NCI-H526 treated with DMSO at 0.1 percent for 48 hours (cell line): ENCODE data around the gene SLC38A8.
A peak's percentile ranks its signal among the peaks of the same experiment; 100 is the strongest.

Source experiments
- DNase-seq: peaks from one replicate; lab custom pipeline; 2025; lab: John Stamatoyannopoulos, UW

Gene SLC38A8

DNA sequence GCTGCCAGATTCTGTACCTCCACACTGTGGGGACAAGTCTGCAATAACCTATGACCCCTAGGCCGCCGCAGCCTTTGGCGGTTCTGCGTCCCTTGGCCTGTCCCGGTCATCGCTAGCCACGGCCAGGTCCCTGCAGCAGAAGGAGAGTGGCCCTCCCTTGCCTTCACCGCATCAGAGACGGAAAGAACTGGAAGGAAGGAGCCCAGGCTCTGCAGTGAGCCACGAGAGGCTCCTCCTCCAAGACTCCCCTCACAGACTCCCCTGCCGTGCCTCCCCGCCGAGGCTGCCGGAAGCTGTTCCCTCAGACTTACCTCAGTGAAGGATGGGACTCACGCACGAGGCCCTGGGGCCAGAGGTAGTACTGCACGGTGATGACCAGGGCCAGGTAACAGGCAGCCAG is 11.0 kb downstream of the SLC38A8 start:
- DNase-seq: no peak

- DNase-seq: no peak
These were observed 13.1 kb downstream of the SLC38A8 start for GRCh38 chr16:84029297-84030047.

- DNase-seq: no peak
These were observed 15.0 kb downstream of the SLC38A8 start for GRCh38 chr16:84027625-84028024.

GRCh38 chr16:84026606-84027005 is 16.0 kb downstream of the SLC38A8 start:
- no peak for DNase-seq

DNA sequence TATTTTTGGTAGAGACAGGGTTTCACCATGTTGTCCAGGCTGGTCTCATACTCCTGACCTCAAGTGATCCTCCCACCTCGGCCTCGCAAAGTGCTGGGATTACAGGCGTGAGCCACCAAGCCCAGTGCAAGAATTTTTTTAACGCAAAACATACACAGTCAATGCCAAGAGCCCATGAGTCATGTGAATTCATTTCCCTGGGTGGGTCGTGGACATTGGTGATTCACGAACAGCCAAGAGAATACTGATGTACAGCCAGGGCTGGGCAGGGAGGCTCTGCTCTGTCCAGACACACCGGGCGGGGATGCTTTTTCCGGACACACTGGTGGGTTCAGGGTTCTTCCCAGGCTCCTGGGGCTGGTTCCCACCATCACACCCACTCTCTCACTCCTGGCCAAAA is 17.7 kb downstream of the SLC38A8 start:
- DNase-seq: no peak

DNA sequence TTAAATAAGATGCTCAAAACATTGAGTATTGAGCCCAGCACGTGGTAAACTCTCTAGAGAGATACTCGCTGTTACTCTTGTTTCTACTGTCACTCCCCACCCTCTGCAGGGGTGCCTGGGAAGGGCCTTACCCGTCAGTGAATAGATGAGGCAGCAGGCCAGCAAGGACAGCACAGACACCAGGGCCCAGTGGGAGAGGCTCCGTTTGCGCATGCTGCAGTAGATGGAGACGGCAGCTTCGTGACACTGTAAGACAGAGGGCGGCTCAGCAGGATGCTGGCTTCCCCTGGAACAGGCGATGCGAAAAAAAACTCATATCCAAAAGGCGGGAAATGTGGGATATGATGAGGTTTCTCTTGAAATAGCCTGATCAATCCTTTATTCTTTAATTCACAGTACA is 20.0 kb downstream of the SLC38A8 start:
- DNase-seq: no peak

GRCh38 chr16:84021488-84021887 is 21.1 kb downstream of the SLC38A8 start:
- no peak for DNase-seq

- no peak for DNase-seq
These were observed 22.2 kb downstream of the SLC38A8 start for GRCh38 chr16:84020353-84020752.

- DNase-seq: no peak
These were observed 23.9 kb downstream of the SLC38A8 start for GRCh38 chr16:84018710-84019109.

GRCh38 chr16:84016477-84016876 is 26.1 kb downstream of the SLC38A8 start:
- no peak for DNase-seq

DNA sequence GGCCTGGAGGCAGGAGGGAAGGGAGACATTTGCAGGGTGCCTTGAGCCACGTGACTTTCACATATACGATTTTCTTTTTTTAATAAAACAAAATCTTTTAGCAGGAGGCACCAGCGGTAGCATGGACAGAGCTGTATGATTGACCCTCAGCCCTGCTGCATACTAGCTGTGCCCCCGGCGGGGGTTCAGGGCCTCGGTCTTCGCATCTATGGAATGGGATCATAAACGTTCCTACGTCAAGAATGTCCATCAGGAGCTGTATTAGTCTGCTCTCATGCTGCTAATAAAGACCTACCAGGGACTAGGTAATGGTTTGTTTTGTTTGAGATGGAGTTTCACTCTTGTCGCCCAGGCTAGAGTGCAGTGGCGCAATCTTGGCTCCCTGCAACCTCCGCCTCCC is 27.2 kb downstream of the SLC38A8 start:
- no peak for DNase-seq

- no peak for DNase-seq
These were observed 27.8 kb downstream of the SLC38A8 start for GRCh38 chr16:84014570-84015327.

DNA sequence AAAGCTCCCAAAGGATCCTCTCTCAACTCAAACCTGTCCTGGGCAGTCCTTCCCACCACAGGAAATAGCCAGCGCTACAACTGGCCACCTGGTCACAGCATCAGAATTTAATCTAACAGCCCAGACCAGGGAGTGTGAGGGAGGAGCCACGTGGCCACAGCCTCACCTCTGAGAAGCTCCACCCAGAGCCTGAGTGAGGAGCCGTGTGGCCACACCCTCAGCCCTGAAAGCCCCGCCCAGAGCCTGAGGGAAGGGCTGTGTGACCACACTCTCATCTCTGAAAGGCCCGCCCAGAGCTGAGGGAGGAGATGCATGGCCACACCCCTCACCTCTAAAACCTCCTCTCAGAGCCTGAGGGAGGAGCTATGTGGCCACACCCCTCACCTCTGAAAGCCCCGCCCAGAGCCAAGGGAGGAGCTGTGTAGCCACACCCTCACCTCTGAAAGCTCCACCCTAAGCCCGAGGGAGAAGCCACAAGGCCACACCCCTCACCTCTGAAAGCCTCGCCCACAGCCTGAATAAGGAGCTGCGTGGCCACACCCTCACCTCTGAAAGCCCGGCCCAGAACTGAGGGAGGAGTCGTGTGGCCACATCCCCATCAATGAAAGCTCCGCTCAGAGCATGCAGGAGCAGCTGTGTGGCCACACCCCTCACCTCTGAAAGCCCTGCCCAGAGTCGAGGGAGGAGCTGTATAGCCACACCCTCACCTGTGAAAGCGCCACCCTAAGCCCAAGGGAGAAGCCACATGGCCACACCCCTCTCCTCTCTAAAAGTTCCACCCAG is 28.6 kb downstream of the SLC38A8 start:
- peak; percentile 97 for DNase-seq

DNA sequence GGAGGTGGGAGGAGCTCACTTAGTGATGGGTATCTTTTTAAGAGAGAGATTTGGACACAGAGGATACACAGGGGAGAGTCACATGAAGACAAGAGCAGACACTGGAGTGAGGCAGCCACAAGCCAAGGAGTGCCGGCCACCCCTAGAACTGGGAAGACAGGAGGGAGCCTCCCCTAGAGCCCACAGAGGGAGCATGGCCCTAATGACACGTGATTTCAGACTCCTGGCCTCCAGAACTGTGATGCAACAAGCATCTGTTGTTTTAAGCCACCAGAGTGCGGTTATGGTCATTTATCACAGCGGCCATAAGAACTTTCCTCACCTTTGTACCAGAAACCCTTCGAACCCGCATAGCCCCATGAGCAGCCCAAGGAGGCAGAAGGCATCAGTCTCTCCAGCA is 33.3 kb downstream of the SLC38A8 start:
- DNase-seq: no peak

GRCh38 chr16:84007965-84008364 is 34.6 kb downstream of the SLC38A8 start:
- no peak for DNase-seq

- DNase-seq: no peak
These were observed 35.1 kb downstream of the SLC38A8 start for GRCh38 chr16:84007520-84007919.

DNA sequence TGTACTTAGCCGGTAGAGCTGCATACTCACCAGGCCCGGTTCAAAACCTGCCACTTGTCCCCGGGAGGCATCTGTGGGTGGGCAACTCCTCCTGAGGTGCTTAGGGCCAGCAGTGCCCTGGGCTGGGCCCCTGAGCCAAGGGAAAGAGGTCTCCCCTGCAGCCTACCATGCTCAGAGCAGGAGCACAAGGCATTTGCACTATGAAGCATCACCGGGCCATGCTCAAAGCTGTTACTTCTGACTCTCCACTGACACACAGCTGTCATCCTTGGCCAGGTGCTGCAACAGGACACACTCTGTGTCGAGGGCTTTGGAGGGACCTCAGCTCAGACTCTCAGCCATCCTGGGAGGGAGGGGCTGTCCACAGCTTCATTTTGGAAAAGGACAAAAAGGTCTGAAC is 37.2 kb downstream of the SLC38A8 start:
- DNase-seq: no peak

DNA sequence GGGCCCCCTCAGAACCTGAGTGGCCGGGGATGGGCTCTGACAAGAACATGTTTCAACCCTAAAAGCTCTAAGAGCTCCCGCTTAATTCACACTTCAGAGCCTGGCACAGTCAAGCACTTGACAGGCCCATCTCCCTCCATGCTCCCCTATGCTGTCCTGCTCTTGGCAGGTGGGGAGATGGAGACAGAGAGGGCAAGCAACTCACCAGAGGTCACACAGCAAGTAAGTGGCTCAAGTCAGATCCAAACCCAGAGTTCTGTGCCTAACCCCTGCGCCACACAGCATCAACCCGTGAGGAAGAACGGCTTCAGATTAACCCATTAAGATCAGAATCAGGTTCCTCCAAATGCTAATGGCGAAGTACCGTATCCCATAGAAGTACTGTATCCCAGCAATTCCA is 38.2 kb downstream of the SLC38A8 start:
- no peak for DNase-seq

DNA sequence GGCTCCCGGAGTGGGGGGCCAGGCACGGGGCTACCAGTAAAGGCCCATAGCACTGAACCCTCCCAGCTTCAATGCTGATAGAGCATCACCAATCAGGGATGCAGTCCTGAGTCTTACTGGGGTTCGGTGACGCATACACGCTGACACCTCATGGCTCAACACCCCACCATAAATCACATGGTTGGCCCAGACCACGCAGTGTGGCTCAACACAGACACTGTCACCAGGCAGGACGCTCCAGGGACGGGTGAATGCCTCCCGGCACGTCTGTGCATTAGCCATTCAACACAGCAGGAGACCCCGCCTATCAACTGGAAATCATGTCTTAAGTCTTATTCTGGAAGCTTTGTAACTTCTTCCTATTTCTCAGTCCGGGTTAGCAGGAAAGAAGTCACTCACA is 39.6 kb downstream of the SLC38A8 start:
- DNase-seq: no peak

- no peak for DNase-seq
These were observed 40.9 kb downstream of the SLC38A8 start for GRCh38 chr16:84001726-84002125.

DNA sequence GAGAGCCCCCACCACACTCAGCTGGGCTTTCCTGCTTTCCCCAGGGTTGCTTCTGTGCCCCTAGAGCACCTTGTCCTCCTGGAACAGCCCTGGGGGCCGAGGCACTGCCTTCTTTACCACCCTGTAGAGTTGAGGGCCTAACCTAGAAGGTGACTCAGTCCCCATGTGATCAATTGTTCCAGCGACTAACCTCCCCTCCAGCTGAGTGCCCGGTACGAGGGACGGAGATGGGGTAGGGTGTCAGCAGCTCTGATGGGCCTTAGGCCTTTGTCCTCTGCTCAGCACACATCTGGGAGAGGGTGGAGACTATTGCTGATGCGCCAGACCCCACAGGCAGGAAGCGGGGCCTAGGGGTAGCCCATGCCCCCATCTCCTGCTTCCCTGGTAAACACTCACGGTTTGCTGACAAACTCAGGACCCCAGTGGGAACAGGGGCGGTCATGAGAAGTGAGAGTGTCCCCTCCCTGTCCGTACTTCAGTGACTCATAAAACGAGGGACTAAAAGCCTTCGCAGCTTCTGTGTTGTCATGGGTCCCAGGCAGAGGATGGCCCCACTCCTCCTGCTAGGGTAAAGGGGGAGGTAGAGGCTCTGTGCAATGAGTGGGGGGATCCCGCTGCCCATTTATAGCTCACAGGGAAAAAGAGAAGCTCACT is 41.5 kb downstream of the SLC38A8 start:
- no peak for DNase-seq

DNA sequence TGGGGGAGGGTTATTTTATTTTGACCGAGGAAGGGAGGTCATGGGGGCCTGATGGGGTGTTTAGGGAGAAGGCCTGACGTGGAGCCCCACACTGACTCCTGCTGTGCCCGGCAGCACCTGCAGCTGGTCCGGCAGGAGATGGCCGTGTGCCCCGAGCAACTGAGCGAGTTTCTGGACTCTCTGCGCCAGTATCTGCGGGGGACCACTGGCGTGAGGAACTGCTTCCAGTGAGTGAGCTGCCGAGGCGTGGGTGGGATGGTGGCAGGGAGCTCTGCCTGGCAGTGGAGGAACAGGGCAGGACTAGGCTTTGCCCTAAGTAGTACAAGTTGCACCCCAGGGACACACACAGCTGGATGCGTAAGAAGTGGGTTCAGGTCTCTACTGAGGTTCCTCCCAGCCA is 44.5 kb downstream of the SLC38A8 start:
- no peak for DNase-seq
